ENCODE data around the gene POLR1G. TPM values are rescaled to one million over a fixed set of nuclear protein-coding genes. Genes with fewer than 3 reads are reported as not detected.

Gene POLR1G
- total RNA-seq, 1 experiment from 2014 or later = 43.4 TPM

DNA sequence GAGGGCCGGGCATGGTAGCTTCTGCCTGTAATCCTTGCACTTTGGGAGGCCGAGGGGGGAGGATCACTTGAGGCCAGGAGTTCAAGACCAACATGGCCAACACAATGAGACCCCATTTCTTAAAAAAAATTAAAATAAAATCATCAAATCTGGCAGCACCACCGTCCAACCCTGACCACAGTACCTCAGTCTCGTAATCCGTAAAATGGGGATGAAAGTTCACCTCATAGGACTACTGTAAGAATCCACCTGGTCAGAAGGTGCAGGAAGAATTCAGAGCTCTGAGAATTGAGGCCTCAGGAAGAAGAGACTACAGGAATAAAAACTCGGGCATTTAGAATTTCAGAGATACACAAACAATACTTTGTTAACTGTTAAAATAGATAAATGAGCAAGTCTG, 4.6 kb upstream of the POLR1G start:
- Histone ChIP-seq H3K79me2 (ENCODE audit: insufficient read depth, low read length) (no peaks in the 10 kb centered on the region; the same call in 1 of the 2 replicates), H3K27ac (ENCODE audit: insufficient read length, low read depth, low read length) (no peak overlapping the region), H4K5ac (ENCODE audit: insufficient read length, low read depth, low read length) (no peak overlapping the region), H3K23ac (ENCODE audit: insufficient read length, low read depth, low read length) (no peak overlapping the region), H2BK12ac (ENCODE audit: insufficient read length, low read depth, low read length) (no peak overlapping the region), H2BK15ac (ENCODE audit: low read depth, low read length) (no peak overlapping the region), H3K27me3 (ENCODE audit: insufficient read depth, low read length) (no peaks in the 10 kb centered on the region; the same call in 1 of the 2 replicates), H3K14ac (ENCODE audit: insufficient read depth, low read length) (no peak overlapping the region), H3T11ph (ENCODE audit: low read length) (no peak overlapping the region), H3K4ac (ENCODE audit: low read depth, low read length) (no peak overlapping the region), H2BK120ac (ENCODE audit: low read depth, low read length, poor library complexity, severe bottlenecking) (no peak overlapping the region), H4K20me1 (ENCODE audit: control insufficient read depth, insufficient read depth, insufficient read length) (no peaks in the 10 kb centered on the region), H2AFZ (ENCODE audit: low read length) (no peak overlapping the region), H3K4me2 (ENCODE audit: insufficient read depth, insufficient read length, low read length) (no peak overlapping the region), H4K8ac (replicated peaks; ENCODE audit: insufficient read length, low read depth, low read length) (no peak overlapping the region), H3K9me3 (ENCODE audit: control insufficient read depth, low read depth, low read length) (no peaks in the 10 kb centered on the region), H3K18ac (ENCODE audit: insufficient read length, low read depth, low read length) (no peak overlapping the region), H3K9ac (ENCODE audit: extremely low read depth, insufficient read length, low read length) (no peak overlapping the region), H3K4me1 (ENCODE audit: insufficient read depth, low read length) (peaks cover 7% of the 10 kb centered on the region; the same call in 1 of the 2 replicates), H3K56ac (ENCODE audit: insufficient read length, low read depth, low read length) (no peak overlapping the region), H2AK5ac (ENCODE audit: insufficient read length, low read length) (no peak overlapping the region), H3K79me1 (ENCODE audit: insufficient read depth, low read depth, low read length, poor library complexity, severe bottlenecking) (no peaks in the 10 kb centered on the region), H2BK5ac (ENCODE audit: insufficient read length, low read length) (no peak overlapping the region), H3K23me2 (ENCODE audit: insufficient read length, low read depth, low read length, poor library complexity, severe bottlenecking) (peaks cover 20% of the 10 kb centered on the region), H4K91ac (ENCODE audit: insufficient read length, low read depth, low read length) (no peak overlapping the region), H2BK20ac (ENCODE audit: low read depth, low read length, poor library complexity, severe bottlenecking) (no peak overlapping the region)
- no peak for DNase-seq
- Mint-ChIP-seq H3K27ac (no peak overlapping the region), H3K4me1 (peaks cover 24 to 33% of the 10 kb centered on the region in 2 experiments), H3K27me3 (ENCODE audit: low read depth) (peaks cover 6% of the 10 kb centered on the region), H3K9me3 (no peaks in the 10 kb centered on the region; a peak in 1 of 5 replicates), H3K36me3 (ENCODE audit: insufficient read depth in 1 of 3, low read depth in 3 of 3) (peaks cover 0 to 4% (median 2%) of the 10 kb centered on the region in 3 experiments; a peak in 3 of 7 replicates), H3K4me3 (peak overlapping the region in 1 of 2 experiments; percentile 68; a peak in 1 of 5 replicates)
- no CpG with 5 or more reads among the region's 6 CpGs for WGBS (ENCODE audit: extremely low coverage, insufficient read length, low lambda C conversion rate)
- TF ChIP-seq, protein P1, sequence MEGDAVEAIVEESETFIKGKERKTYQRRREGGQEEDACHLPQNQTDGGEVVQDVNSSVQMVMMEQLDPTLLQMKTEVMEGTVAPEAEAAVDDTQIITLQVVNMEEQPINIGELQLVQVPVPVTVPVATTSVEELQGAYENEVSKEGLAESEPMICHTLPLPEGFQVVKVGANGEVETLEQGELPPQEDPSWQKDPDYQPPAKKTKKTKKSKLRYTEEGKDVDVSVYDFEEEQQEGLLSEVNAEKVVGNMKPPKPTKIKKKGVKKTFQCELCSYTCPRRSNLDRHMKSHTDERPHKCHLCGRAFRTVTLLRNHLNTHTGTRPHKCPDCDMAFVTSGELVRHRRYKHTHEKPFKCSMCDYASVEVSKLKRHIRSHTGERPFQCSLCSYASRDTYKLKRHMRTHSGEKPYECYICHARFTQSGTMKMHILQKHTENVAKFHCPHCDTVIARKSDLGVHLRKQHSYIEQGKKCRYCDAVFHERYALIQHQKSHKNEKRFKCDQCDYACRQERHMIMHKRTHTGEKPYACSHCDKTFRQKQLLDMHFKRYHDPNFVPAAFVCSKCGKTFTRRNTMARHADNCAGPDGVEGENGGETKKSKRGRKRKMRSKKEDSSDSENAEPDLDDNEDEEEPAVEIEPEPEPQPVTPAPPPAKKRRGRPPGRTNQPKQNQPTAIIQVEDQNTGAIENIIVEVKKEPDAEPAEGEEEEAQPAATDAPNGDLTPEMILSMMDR (conservative IDR thresholded peaks at IDR 0.05) = no peak
